Prostate gland (tissue), 2 donors: ENCODE results near the gene TOR1AIP1. TPM values are rescaled to one million over a fixed set of nuclear protein-coding genes. Genes with fewer than 3 reads are reported as not detected.

Experiments used
- DNase-seq: peaks from one replicate; pipeline ENCODE4 v3.0.0-alpha.2; 2019; ENCODE audit warnings: low spot score
- H3K27ac ChIP-seq, 2 donors: fragments of 200-600 bp; sonication (generic); 2 replicates each; pipeline ENCODE4 v1.5.1; 2017 to 2019
- H3K27me3 ChIP-seq: fragments of 200-600 bp; sonication (generic); replicated peaks from 2 replicates; pipeline ENCODE4 v1.5.1; 2019; ENCODE audit not compliant: insufficient read depth
- H3K36me3 ChIP-seq, 2 donors: fragments of 200-600 bp; sonication (generic); 1 replicate in 1 of 2; 2 replicates in 1 of 2; pipeline versions ENCODE4 v1.5.1 to v1.8.1; 2017 to 2019
- H3K4me1 ChIP-seq: fragments of 200-600 bp; sonication (generic); replicated peaks from 2 replicates; pipeline ENCODE4 v1.5.1; 2019
- H3K4me3 ChIP-seq, 2 donors: fragments of 200-600 bp; sonication (generic); 2 replicates each; pipeline ENCODE4 v1.5.1; 2017 to 2019
- H3K9me3 ChIP-seq: fragments of 200-600 bp; sonication (generic); 2 replicates; pipeline ENCODE4 v1.5.1; 2017
- POLR2A ChIP-seq: fragments of 450-650 bp; IDR thresholded peaks from one replicate; pipeline ENCODE4 v1.6.1; 2016; ENCODE audit warnings: antibody characterized with exemption, mild to moderate bottlenecking
- POLR2AphosphoS5 ChIP-seq: sonication (generic); formaldehyde crosslinking; IDR thresholded peaks from one replicate; pipeline ENCODE4 v1.6.1; 2017; ENCODE audit warnings: antibody characterized with exemption
- WGBS: methylation state at CpG from one replicate; pipeline ENCODE4 v1.1.5; 2018; 5-methylcytosine and 5-hydroxymethylcytosine counted together
- intact Hi-C: fragments of 100-400 bp; cut with DNase I; formaldehyde crosslinking; loops from one replicate; pipeline ENCODE4 v1.14.2; 2022
- total RNA-seq, 2 donors: library from RNA; depleted of rRNA; stranded (reverse); fragments of >200 nt; gene quantifications; one replicate each; pipeline ENCODE4 v1.1.0, GENCODE V29; 2016
- TF ChIP-seq, protein P1 (sequence below), 4 experiments: fragments of 200-600 bp in 2 of 4; fragments of 450-650 bp in 2 of 4; sonication (generic) in 2 of 4; IDR thresholded peaks; 1 replicate in 3 of 4; 2 replicates in 1 of 4; pipeline ENCODE4 v1.5.1; 2016 to 2019; ENCODE audit warnings: antibody characterized with exemption in 4 of 4, mild to moderate bottlenecking in 2 of 4, moderate library complexity in 2 of 4

TOR1AIP1 gene
- total RNA-seq, 2 donors from 2014 or later = 81.7 to 86.4 TPM

DNA sequence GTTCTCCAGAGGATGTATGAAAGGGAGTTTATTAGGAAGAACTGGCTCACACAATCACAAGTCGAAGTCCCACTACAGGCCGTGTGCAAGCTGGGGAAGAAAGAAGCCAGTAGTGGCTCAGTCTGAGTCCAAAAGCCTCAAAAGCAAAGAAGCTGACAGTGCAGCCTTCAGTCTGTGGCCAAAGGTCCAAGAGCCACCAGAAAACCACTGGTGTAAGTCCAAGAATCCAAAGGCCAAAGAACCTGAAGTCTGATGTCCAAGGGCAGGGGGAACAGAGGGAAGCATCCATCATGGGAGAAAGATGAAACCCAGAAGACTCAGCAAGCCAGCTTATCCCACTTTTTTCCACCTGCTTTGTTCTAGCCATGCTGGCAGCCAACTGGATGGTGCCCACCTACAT, 51.1 kb downstream of the TOR1AIP1 start:
- intact Hi-C loops = no loop called here
- Histone ChIP-seq H3K36me3 (no peaks in the 10 kb centered on the region), H3K4me1 (no peaks in the 10 kb centered on the region), H3K4me3 (no peak overlapping the region), H3K27me3 (no peaks in the 10 kb centered on the region), H3K27ac (no peak overlapping the region), H3K9me3 (no peaks in the 10 kb centered on the region)
- DNase-seq = no peak
- WGBS = 85% methylated on average over 2 of the region's 2 CpGs
- TF ChIP-seq POLR2A = no peak
- TF ChIP-seq, protein P1, sequence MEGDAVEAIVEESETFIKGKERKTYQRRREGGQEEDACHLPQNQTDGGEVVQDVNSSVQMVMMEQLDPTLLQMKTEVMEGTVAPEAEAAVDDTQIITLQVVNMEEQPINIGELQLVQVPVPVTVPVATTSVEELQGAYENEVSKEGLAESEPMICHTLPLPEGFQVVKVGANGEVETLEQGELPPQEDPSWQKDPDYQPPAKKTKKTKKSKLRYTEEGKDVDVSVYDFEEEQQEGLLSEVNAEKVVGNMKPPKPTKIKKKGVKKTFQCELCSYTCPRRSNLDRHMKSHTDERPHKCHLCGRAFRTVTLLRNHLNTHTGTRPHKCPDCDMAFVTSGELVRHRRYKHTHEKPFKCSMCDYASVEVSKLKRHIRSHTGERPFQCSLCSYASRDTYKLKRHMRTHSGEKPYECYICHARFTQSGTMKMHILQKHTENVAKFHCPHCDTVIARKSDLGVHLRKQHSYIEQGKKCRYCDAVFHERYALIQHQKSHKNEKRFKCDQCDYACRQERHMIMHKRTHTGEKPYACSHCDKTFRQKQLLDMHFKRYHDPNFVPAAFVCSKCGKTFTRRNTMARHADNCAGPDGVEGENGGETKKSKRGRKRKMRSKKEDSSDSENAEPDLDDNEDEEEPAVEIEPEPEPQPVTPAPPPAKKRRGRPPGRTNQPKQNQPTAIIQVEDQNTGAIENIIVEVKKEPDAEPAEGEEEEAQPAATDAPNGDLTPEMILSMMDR (IDR thresholded peaks at IDR 0.05) = no peak
- TF ChIP-seq POLR2AphosphoS5 = no peak

DNA sequence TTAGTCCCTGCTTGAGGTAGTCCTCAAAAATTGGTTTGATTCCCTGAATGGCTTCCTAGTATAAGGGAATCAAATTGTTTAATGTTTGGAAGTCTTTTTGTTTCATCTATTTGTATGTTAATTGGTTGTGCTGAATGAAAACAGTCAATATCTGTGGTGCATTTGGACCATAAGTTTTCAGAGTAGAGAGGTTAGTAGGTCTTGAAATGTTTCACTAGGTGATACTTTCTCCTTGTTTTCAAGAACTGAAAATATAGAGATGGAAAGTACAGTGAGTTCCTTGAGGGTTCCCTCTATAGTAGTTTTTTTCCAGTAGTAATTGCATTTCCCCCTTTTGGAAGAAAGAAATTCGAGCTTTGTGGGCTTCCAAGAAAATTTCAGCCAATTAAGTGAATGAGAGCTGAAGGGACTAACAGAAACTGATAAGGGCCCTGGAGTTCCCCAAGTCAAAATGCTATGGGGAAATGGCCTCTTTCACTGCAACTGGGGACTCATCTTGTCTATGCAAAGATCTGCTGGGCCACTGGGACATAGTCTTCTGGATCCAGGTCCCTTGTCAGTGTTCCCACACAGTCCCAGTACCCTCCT, 53.9 kb downstream of the TOR1AIP1 start:
- H3K4me3 ChIP-seq = no peak overlapping the region
- no peaks in the 10 kb centered on the region for H3K4me1 ChIP-seq
- no peak for DNase-seq
- H3K27ac ChIP-seq = no peak overlapping the region
- no peaks in the 10 kb centered on the region for H3K36me3 ChIP-seq
- H3K9me3 ChIP-seq = no peaks in the 10 kb centered on the region
- TF ChIP-seq, protein P1 (IDR thresholded peaks at IDR 0.05) = no peak
- WGBS = 83% methylated on average over 1 of the region's 1 CpG
- H3K27me3 ChIP-seq = no peaks in the 10 kb centered on the region
- intact Hi-C loops = no loop called here

DNA sequence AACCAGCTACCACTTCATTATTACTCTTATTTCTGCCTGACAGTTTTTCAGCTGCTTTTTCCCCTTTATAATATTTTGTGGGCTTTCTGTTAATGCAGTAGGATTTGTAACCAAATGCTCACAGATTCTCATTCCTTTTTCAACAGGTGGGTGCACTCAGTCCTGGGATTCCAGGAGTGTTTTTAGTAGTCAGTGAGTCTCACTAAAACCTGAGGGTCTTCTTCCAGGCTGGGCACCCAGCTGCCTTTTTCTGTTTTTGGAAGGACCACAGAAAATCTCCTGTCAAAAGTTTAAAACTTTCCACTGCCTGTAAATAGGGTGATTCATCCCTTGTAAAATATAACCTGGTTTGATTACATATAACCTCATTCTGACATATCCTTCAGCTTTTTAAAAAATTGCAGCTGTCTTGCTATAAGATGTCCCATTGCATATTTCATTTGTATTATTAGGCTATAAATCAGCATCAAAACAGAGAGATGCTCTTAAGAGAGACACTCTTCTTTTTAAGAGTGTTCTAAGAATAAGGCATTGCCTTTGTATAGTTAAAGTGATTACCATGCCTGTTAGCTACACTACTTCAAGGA, 55.7 kb downstream of the TOR1AIP1 start:
- Histone ChIP-seq H3K27me3 (no peaks in the 10 kb centered on the region), H3K9me3 (no peaks in the 10 kb centered on the region), H3K4me1 (no peaks in the 10 kb centered on the region), H3K36me3 (no peaks in the 10 kb centered on the region), H3K27ac (no peak overlapping the region), H3K4me3 (no peak overlapping the region)
- TF ChIP-seq, protein P1 (IDR thresholded peaks at IDR 0.05) = no peak
- TF ChIP-seq POLR2A (no peak), POLR2AphosphoS5 (no peak)
- DNase-seq = no peak
- intact Hi-C loops = no loop called here

DNA sequence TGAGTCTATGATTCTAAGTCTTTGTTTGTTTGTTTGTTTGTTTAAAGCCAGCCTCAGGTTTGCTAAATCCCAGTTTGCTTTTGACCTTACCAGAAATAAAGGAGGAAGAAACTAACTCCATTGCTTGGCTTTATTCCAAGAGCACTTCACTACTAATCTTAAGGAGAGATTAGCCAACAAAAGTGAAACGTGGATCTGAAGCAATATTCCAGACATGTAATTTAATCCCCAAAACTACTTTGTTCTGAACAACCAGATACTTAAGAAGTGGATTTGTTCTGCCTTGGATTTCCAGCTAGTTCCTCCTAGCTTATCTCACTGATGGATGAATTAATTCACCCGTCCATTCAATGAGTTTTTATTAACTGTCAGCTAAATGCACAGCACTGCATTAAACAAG, 56.7 kb downstream of the TOR1AIP1 start:
- no peak overlapping the region for H3K27ac ChIP-seq
- no peak overlapping the region for H3K4me3 ChIP-seq
- no peak for DNase-seq
- no peaks in the 10 kb centered on the region for H3K9me3 ChIP-seq
- H3K4me1 ChIP-seq = no peaks in the 10 kb centered on the region
- 20% methylated on average over 2 of the region's 2 CpGs for WGBS
- TF ChIP-seq POLR2AphosphoS5 (no peak), POLR2A (no peak)
- TF ChIP-seq, protein P1 (IDR thresholded peaks at IDR 0.05) = no peak
- no peaks in the 10 kb centered on the region for H3K27me3 ChIP-seq
- intact Hi-C loops = no loop called here
- no peaks in the 10 kb centered on the region for H3K36me3 ChIP-seq

DNA sequence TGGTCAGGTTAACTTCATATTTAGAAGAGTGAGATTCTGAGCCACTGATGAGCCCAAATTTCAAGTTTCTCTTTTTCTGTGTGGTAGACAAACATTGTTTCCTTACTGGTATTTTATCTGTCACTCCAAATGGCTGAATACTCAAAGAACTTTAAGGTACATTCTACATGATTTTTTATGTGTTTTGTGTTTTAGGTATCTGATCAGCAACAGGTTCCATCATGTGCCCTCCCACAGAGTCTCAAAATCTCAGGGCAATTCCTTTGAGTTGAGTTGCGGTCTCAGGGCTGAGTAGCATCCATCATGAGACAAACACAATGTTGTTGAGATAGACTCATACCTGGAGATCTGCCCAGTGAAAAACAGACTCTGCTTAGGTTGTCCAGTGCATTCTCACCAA, 57.9 kb downstream of the TOR1AIP1 start:
- Histone ChIP-seq H3K36me3 (no peaks in the 10 kb centered on the region), H3K27ac (no peak overlapping the region), H3K4me3 (no peak overlapping the region), H3K4me1 (no peaks in the 10 kb centered on the region), H3K27me3 (no peaks in the 10 kb centered on the region), H3K9me3 (no peaks in the 10 kb centered on the region)
- intact Hi-C loops = no loop called here
- 89% methylated on average over 1 of the region's 1 CpG for WGBS
- no peak for TF ChIP-seq POLR2AphosphoS5
- TF ChIP-seq POLR2A = no peak
- TF ChIP-seq, protein P1 (IDR thresholded peaks at IDR 0.05) = no peak
- no peak for DNase-seq
